Neuronal stem cell (in vitro differentiated cells): ENCODE results near the gene PLEKHM3.
A peak's percentile ranks its signal among the peaks of the same experiment; 100 is the strongest.
"Not testable (repeated sequence)": the region's sequence is repeated elsewhere in the genome, so short reads cannot be mapped to it uniquely, and the experiment has no call there.

Source experiments
- DNase-seq: peaks from one replicate; pipeline ENCODE4 v3.0.0-alpha.2; 2013; ENCODE audit warnings: low spot score
- H2AFZ ChIP-seq: one replicate; pipeline ENCODE4 v1.6.1; 2013; ENCODE audit warnings: mild to moderate bottlenecking, low read length, inconsistent platforms
- H2AK5ac ChIP-seq: 2 replicates; pipeline ENCODE4 v1.6.1; 2013; ENCODE audit warnings: low read depth, mild to moderate bottlenecking, inconsistent platforms, low read length, moderate library complexity, mixed read lengths
- H2BK120ac ChIP-seq: 2 replicates; pipeline ENCODE4 v1.6.1; 2013; ENCODE audit warnings: low read depth, mild to moderate bottlenecking, inconsistent platforms, low read length, moderate library complexity, mixed read lengths
- H2BK12ac ChIP-seq: one replicate; pipeline ENCODE4 v1.6.1; 2013; ENCODE audit warnings: low read length, inconsistent platforms
- H2BK15ac ChIP-seq: 2 replicates; pipeline ENCODE4 v1.6.1; 2013; ENCODE audit warnings: mild to moderate bottlenecking, low read length, inconsistent platforms, mixed read lengths
- H2BK5ac ChIP-seq: one replicate; pipeline ENCODE4 v1.6.1; 2013; ENCODE audit warnings: inconsistent platforms, mild to moderate bottlenecking, low read length, moderate library complexity
- H3K14ac ChIP-seq: one replicate; pipeline ENCODE4 v1.6.1; 2013; ENCODE audit warnings: low read length, inconsistent platforms
- H3K18ac ChIP-seq: 2 replicates; pipeline ENCODE4 v1.6.1; 2013; ENCODE audit warnings: low read length, inconsistent platforms
- H3K23ac ChIP-seq: 2 replicates; pipeline ENCODE4 v1.6.1; 2013; ENCODE audit warnings: low read depth, mild to moderate bottlenecking, mixed read lengths, low read length, inconsistent platforms; ENCODE audit not compliant: poor library complexity
- H3K27ac ChIP-seq: replicated peaks from 3 replicates; pipeline ENCODE4 v1.5.1; 2013; ENCODE audit warnings: low read length, inconsistent platforms
- H3K27me3 ChIP-seq, 3 experiments: 2 replicates each; pipeline ENCODE4 v1.6.1; 2013; ENCODE audit warnings: low read length in 3 of 3, mild to moderate bottlenecking in 2 of 3, inconsistent platforms in 1 of 3, low read depth in 1 of 3, mixed read lengths in 1 of 3, moderate library complexity in 1 of 3; ENCODE audit not compliant: control insufficient read depth in 3 of 3, insufficient read depth in 3 of 3
- H3K36me3 ChIP-seq, 2 donors: replicated peaks in 1 of 2; 2 replicates each; pipeline ENCODE4 v1.6.1; 2013; ENCODE audit warnings: low read length in 2 of 2; ENCODE audit not compliant: control insufficient read depth in 2 of 2, insufficient read depth in 2 of 2
- H3K4ac ChIP-seq: 2 replicates; pipeline ENCODE4 v1.6.1; 2013; ENCODE audit warnings: inconsistent platforms, mild to moderate bottlenecking, low read length, moderate library complexity
- H3K4me1 ChIP-seq, 2 donors: 1 replicate in 1 of 2; 2 replicates in 1 of 2; pipeline ENCODE4 v1.6.1; 2013; ENCODE audit warnings: low read length in 2 of 2, low read depth in 1 of 2; ENCODE audit not compliant: control insufficient read depth in 2 of 2, insufficient read depth in 1 of 2
- H3K4me2 ChIP-seq: one replicate; pipeline ENCODE4 v1.6.1; 2013; ENCODE audit warnings: mild to moderate bottlenecking, low read length, inconsistent platforms; ENCODE audit not compliant: insufficient read depth, poor library complexity, severe bottlenecking
- H3K4me3 ChIP-seq, 2 donors: 2 replicates each; pipeline ENCODE4 v1.5.1; 2013; ENCODE audit warnings: low read length in 2 of 2, mild to moderate bottlenecking in 2 of 2, inconsistent platforms in 1 of 2, moderate library complexity in 1 of 2
- H3K79me1 ChIP-seq: one replicate; pipeline ENCODE4 v1.6.1; 2013; ENCODE audit warnings: low read depth, mild to moderate bottlenecking, inconsistent platforms, low read length, moderate library complexity
- H3K9ac ChIP-seq: one replicate; pipeline ENCODE4 v1.6.1; 2013; ENCODE audit warnings: mild to moderate bottlenecking, low read depth, low read length, inconsistent platforms; ENCODE audit not compliant: poor library complexity
- H3K9me3 ChIP-seq, 2 donors: replicated peaks in 1 of 2; 2 replicates each; pipeline versions ENCODE3 to v1.6.1; 2013; ENCODE audit warnings: low read length in 2 of 2, mild to moderate bottlenecking in 2 of 2, inconsistent platforms in 1 of 2, low read depth in 1 of 2, mixed read lengths in 1 of 2, moderate library complexity in 1 of 2; ENCODE audit not compliant: control insufficient read depth in 2 of 2, insufficient read depth in 1 of 2
- H4K8ac ChIP-seq: one replicate; pipeline ENCODE4 v1.6.1; 2013; ENCODE audit warnings: low read depth, mild to moderate bottlenecking, inconsistent platforms, low read length, moderate library complexity
- H4K91ac ChIP-seq: one replicate; pipeline ENCODE4 v1.6.1; 2013; ENCODE audit warnings: low read length, low read depth, mild to moderate bottlenecking, inconsistent platforms; ENCODE audit not compliant: poor library complexity
- WGBS, 2 donors: extraction: QIAGEN DNeasy Blood & Tissue Kit; methylation state at CpG; one replicate each; pipeline ENCODE4 v1.1.7; 2013; ENCODE audit warnings: missing lambda C conversion rate in 2 of 2, mixed read lengths in 1 of 2; ENCODE audit not compliant: insufficient read length in 2 of 2, insufficient replicate concordance in 1 of 2; ENCODE audit errors: extremely low coverage in 2 of 2; 5-methylcytosine and 5-hydroxymethylcytosine counted together

Gene PLEKHM3

GRCh38 chr2:207911856-207912255 is 113.5 kb downstream of the PLEKHM3 start:
- no peak overlapping the region for H3K14ac ChIP-seq
- no peaks in the 10 kb centered on the region for H3K27me3 ChIP-seq
- H3K18ac ChIP-seq, result no peak overlapping the region
- H3K4me1 ChIP-seq, result peaks cover 0 to 7% of the 10 kb centered on the region in 2 donors
- no peak overlapping the region for H3K4me3 ChIP-seq
- WGBS, 2 donors, result no CpG with 5 or more reads among the region's 3 CpGs
- no peak overlapping the region for H3K4me2 ChIP-seq
- no peak overlapping the region for H2BK15ac ChIP-seq
- H3K79me1 ChIP-seq, result no peaks in the 10 kb centered on the region
- no peak overlapping the region for H2BK5ac ChIP-seq
- H2BK12ac ChIP-seq, result no peak overlapping the region
- H3K9me3 ChIP-seq, result peaks cover 0 to 3% of the 10 kb centered on the region in 2 donors
- no peak overlapping the region for H3K23ac ChIP-seq
- H2AK5ac ChIP-seq, result no peak overlapping the region
- no peak overlapping the region for H2BK120ac ChIP-seq
- no peak overlapping the region for H3K4ac ChIP-seq
- H3K9ac ChIP-seq, result no peak overlapping the region
- no peak overlapping the region for H4K8ac ChIP-seq
- H2AFZ ChIP-seq, result no peak overlapping the region
- no peak for DNase-seq
- H3K27ac ChIP-seq, result no peak overlapping the region
- no peak overlapping the region for H4K91ac ChIP-seq
- peaks cover 0 to 2% of the 10 kb centered on the region in 2 donors for H3K36me3 ChIP-seq

GRCh38 chr2:207911215-207911614 is 114.1 kb downstream of the PLEKHM3 start:
- H3K23ac ChIP-seq, result no peak overlapping the region
- H3K9ac ChIP-seq, result no peak overlapping the region
- no peak for DNase-seq
- no peak overlapping the region for H2AFZ ChIP-seq
- H3K4me3 ChIP-seq, result no peak overlapping the region
- no peak overlapping the region for H3K4ac ChIP-seq
- no peaks in the 10 kb centered on the region for H3K27me3 ChIP-seq
- no peak overlapping the region for H2BK120ac ChIP-seq
- H3K4me1 ChIP-seq, result peaks cover 0 to 7% of the 10 kb centered on the region in 2 donors
- H3K36me3 ChIP-seq, result peaks cover 0 to 2% of the 10 kb centered on the region in 2 donors
- H3K9me3 ChIP-seq, result peaks cover 0 to 3% of the 10 kb centered on the region in 2 donors
- no peak overlapping the region for H4K8ac ChIP-seq
- H3K27ac ChIP-seq, result no peak overlapping the region
- no CpG with 5 or more reads among the region's 1 CpG for WGBS, 2 donors
- no peak overlapping the region for H2BK5ac ChIP-seq
- no peak overlapping the region for H3K14ac ChIP-seq
- no peak overlapping the region for H4K91ac ChIP-seq
- no peak overlapping the region for H2AK5ac ChIP-seq
- H2BK12ac ChIP-seq, result no peak overlapping the region
- no peak overlapping the region for H2BK15ac ChIP-seq
- H3K4me2 ChIP-seq, result no peak overlapping the region
- H3K79me1 ChIP-seq, result no peaks in the 10 kb centered on the region
- H3K18ac ChIP-seq, result no peak overlapping the region

GRCh38 chr2:207906495-207906894 is 118.8 kb downstream of the PLEKHM3 start:
- H3K4me3 ChIP-seq, H3K9me3 ChIP-seq, H2AK5ac ChIP-seq, H2AFZ ChIP-seq, H3K18ac ChIP-seq, DNase-seq, H2BK120ac ChIP-seq, H2BK12ac ChIP-seq, H2BK15ac ChIP-seq, H3K27me3 ChIP-seq, H3K23ac ChIP-seq, H3K14ac ChIP-seq, H4K8ac ChIP-seq, H4K91ac ChIP-seq, H3K36me3 ChIP-seq, H3K4ac ChIP-seq, H2BK5ac ChIP-seq, H3K9ac ChIP-seq, H3K79me1 ChIP-seq, H3K4me2 ChIP-seq: not testable (repeated sequence)
- peaks cover 12 to 16% of the 10 kb centered on the region in 2 donors for H3K4me1 ChIP-seq
- no CpG with 5 or more reads among the region's 5 CpGs for whole genome bisulfite sequencing, 2 donors
- H3K27ac ChIP-seq, result peak overlapping the region; percentile 18

GRCh38 chr2:207905546-207905945 is 119.8 kb downstream of the PLEKHM3 start:
- no peak overlapping the region for H3K14ac ChIP-seq
- no peak overlapping the region for H3K18ac ChIP-seq
- H3K4me2 ChIP-seq, result no peak overlapping the region
- peak overlapping the region; percentile 49 for H3K27ac ChIP-seq
- H3K27me3 ChIP-seq, result no peaks in the 10 kb centered on the region
- no peak overlapping the region for H3K4me3 ChIP-seq
- H2BK15ac ChIP-seq, result no peak overlapping the region
- no peak overlapping the region for H2BK5ac ChIP-seq
- no peaks in the 10 kb centered on the region for H3K9me3 ChIP-seq
- H3K79me1 ChIP-seq, result no peaks in the 10 kb centered on the region
- no peak for DNase-seq
- no CpG with 5 or more reads among the region's 1 CpG for WGBS, 2 donors
- no peaks in the 10 kb centered on the region for H3K36me3 ChIP-seq
- no peak overlapping the region for H2BK12ac ChIP-seq
- no peak overlapping the region for H2AK5ac ChIP-seq
- H3K4ac ChIP-seq, result no peak overlapping the region
- no peak overlapping the region for H3K9ac ChIP-seq
- H2BK120ac ChIP-seq, result no peak overlapping the region
- H4K91ac ChIP-seq, result no peak overlapping the region
- no peak overlapping the region for H3K23ac ChIP-seq
- H4K8ac ChIP-seq, result no peak overlapping the region
- H2AFZ ChIP-seq, result no peak overlapping the region
- peaks cover 20 to 23% of the 10 kb centered on the region in 2 donors for H3K4me1 ChIP-seq
